Right ventricle myocardium inferior (tissue), 1 donor: ENCODE measurements around the gene HES7. TPM values are rescaled to one million over a fixed set of nuclear protein-coding genes. Genes with fewer than 3 reads are reported as not detected.

ENCODE experiments used
- ATAC-seq: fragments of 200-7000 bp; cut with Tn5 transposase; one replicate; pipeline ENCODE4 v1.9.1; 2020; ENCODE audit warnings: mild to moderate bottlenecking, moderate library complexity
- DNase-seq: peaks from one replicate; pipeline ENCODE4 v3.0.0; 2021; ENCODE audit errors: missing footprints
- intact Hi-C: fragments of 100-400 bp; cut with DNase I; formaldehyde crosslinking; loops from one replicate; pipeline ENCODE4 v1.11.0; 2022
- total RNA-seq: library from RNA; stranded (reverse); fragmentation: NEBNext Ultra II Directional; extraction: Animal tissue kit (Norgen Biotek cat#: 25700); gene quantifications from one replicate; pipeline ENCODE4 v1.2.1, GENCODE V29; 2021
- donor health status: DM: no; HTN: yes; CAD: no; lungs with severe emphysema.

HES7 gene
- total RNA-seq, 1 donor from 2014 or later, result not detected

DNA sequence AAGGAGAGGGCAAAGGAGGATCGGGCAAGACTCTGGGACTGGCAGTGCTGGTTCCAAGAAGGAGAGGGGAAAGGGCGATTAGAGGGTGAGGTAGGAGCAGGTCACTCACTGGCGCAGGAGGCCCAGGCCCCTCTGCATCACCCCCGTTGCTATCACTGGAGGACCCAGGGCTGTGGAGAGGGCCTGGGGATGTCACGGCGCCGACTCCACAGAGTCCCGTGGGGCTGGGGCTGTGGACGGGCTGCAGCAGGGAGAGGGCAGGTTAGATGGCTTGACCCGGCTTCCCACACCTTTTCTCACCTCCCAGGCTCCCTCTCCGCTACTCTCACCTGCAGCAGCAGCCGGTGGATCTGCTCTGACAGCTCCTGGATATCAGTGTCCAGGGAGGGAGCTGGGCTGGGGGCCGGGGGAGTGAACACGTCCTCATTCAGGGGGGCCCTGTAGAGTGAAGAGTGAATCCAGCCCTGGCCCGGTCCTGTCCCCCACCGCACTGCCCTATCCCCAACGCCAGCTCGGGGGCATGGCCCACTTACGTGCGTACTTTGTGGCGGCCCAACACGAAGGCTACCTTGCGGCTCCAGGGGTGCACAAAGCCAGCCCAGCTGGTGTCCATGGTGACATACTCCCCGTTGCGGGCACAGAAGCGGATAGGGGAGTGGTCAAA lies 23.4 kb upstream of the HES7 start:
- intact Hi-C loops, result no loop called here
- no peak for ATAC-seq
- no peak for DNase-seq

DNA sequence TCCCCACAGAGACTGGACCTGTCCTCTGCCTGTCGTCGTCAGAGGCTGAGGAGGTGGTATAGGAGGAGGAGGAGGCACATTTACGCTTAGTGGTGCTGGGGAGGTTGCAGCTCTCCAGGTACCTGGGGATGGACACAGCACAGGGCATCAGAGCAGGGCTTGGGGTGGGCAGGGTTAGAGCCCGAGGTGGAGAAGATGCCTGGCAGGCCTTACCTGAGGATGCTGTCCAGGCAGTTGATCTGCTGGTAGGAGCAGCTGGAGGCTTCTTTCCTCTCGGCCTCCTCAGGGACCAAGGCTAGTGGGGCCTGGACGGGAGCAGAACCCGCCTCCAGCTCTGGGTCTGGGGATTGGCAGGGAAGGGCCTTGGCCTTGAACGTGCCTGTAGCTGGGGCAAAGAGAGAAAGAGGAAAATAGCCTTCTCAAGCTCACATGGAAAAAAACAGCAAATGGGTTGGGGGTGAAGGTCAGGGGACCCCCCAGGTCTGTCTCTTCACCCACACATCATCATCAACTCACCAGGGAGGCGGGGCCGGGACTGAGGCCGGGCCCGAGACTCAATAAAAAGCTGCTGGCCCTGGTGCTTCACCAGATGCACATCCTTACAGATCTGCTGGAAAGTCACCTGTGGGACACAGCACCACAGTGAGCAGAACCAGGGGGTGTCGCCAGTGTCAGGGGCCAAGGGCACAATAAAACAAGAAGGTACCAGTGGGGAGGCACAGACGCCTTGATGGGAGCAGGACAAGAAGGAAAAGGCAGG lies 22.7 kb upstream of the HES7 start:
- no peak for ATAC-seq
- intact Hi-C loops, result no loop called here
- no peak for DNase-seq

DNA sequence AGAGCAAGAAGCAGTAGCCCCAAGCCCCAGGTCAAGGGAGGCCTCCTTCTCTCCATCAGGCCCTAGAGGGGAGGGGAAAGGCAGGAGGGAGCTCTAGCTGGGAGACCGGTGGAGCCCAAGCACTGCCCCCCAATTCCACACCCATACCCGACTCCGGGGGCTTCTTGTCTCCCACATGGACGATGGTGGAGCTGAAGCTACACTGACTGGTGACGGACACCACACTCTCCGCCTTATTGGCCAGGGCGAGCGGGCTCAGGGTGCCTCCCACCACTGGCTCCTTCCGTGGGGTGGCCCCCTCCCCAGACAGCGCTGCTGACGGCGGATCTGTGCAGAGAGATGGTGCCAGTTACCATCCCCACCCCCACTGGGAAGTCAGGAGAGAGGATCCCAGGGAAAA lies 21.9 kb upstream of the HES7 start:
- ATAC-seq, result no peak
- no peak for DNase-seq
- intact Hi-C loops, result no loop called here

DNA sequence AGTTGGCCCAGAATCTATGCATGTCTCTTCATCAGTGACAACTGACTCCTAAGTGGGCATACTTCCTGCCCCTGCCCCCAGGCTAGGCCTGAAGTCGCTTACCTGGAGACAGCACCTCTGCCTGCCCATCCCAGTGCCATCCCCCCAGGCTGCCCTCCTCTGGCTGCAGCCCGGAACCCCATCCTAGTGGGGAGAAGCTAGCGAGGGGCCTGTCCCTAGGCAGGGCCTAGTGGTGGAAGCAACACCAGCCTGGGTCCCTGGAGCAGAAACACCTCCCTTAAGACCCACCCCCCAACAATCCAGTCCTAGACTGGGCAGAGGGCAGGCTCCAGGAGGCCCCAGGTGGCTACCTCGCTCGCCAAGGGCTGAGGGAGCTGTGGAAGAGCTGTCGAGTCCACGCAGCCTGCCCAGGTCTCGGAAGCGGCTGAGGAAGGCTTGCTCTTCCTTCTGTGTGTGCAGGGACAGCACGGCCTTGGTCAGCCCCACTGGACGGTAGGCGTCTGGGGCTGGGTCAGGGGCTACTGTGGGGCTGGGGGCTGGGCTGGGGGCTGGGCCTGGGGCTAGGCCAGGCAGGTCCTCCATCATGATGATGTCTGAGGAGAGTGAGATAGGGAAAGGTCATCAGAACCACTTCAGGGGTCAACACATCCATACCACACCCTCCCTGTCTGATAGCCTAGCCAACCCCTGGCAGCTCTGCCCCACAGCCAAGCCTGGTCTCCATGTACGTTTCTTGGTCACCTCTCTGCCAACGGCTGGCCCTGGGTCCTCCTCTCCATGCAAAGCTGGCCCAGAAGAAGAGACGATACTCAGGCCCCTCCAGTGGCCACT lies 20.7 kb upstream of the HES7 start:
- no peak for ATAC-seq
- DNase-seq, result no peak
- intact Hi-C loops, result no loop called here

DNA sequence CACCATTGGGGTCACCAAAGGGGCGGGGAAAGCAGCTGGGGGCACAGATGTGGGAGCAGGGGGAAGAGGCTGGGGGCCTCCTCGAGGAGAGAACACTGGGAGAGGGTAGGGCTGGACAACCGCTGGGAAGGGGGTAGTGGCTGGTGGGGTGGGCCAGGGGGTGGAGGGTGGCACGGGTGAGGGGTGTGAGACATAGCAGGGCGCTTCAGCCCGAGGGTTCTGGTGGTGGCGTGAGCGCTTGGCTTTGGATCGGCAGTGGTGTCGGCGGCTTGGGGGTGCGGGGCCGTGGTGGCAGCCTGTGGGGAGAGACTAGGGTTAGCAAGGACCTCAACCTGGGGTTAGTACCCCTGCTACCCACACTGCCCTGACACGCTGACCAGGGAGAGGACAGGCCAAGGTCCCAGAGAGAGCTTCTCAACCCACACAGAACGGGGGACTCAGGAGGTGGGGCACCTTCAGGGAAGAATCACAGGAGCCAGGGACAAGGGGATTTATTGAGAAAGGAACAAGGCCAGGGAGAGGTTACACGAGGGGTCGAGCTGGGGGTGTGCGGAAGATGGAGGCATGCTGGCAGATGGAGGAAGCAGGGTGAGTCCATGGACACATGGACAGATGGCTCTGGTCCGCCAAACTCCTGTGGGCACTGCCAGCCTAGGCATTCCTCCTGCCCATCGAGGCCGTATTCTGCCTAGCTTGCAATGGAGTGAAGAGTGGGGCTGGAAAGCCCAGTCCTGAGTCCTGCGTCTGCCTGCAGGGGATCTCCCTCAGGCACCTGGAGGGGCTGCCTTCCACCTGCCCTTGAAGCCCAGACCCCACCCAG lies 19.9 kb upstream of the HES7 start:
- intact Hi-C loops, result no loop called here
- ATAC-seq, result no peak
- DNase-seq, result no peak

DNA sequence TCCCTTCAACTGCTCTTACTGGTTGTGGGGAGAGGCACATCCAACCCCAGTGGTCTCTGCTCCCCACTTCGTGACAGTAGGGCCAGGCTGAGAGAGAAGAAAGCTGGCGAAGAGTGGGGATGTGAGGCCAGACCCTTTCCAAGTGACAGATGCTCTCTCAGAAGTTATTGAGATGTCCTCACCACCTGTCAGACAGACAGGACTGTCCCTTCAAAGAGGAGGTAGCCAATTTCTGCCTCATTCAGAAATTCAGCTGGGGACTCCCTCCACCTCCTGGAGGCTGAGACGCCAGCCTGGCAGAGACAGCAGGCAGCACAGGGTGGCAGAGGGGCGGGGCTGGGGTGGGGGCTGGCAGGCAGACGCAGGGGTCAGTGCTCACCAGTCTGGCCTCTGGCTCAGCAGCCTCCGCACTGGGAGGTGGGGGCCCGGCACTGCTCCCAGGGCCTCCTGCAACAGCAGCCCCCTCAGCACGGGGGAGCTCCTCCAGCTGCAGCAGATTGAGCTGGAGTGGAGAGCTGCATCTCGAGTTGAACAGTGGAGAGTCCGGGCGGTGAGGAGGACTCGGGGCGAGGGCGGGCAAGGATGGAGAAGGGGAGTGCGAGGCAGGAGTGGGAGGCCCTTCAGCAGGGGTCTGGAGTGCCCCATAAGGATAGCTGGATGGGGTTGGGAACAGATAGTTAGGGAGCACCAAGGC lies 19.1 kb upstream of the HES7 start:
- intact Hi-C loops, result no loop called here
- DNase-seq (no peak), ATAC-seq (no peak)

DNA sequence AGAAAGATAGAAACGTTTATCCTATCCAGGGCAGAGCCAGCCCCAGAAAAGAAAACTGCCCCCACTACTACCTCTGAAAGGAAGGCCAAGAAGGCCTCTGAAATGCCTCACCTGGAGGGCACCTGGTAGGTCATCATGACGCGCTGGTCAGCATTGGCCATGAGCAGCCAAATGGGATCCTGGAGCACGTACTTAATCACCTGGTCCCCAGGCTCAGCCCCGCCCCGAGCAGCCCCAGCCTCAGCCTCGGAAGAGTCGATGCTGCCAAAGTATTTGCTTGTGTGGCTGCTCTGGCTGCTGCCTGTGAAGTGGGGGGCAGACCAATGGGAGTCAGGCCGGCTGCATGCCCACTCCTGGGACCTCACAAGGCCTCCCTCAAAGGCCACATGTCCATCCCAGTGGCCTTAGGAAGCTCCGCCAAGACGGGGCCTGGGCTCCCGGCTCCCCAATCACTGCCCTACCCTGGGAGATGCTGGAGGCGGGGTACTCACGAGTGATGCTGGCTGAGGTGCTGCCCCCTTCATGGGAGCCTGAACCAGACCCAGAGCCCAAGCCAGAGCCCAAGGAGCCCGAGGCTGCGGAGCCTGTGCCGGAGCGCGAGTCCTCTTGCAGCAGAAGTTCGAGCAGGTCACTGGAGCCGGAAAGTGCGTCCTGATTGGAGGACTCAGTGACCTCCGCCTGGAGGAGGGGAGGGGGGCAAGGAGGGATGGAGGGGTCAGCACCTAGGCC lies 18.4 kb upstream of the HES7 start:
- ATAC-seq (no peak), DNase-seq (peak; percentile 66)
- intact Hi-C loops, result no loop called here

DNA sequence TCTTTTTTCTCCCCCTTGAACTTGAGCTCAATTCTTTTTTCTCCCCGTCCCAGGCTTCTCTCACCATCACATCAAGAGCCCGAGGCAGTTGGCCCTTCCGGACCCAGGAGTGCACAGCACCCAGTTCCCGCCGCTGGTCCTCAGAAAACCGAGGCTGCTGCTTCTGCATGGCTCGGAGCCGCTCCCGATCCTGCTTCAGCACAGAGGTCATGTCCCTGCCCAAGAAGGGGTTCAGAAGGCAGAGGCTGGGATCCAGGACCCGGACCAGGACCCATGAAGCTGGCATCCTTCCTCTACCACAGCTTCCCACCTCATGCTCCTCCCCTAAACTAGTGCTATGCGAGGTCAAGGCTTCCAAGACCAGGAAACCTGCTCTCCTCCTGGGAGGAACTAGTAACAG lies 17.8 kb upstream of the HES7 start:
- intact Hi-C loops, result no loop called here
- DNase-seq (no peak), ATAC-seq (no peak)

DNA sequence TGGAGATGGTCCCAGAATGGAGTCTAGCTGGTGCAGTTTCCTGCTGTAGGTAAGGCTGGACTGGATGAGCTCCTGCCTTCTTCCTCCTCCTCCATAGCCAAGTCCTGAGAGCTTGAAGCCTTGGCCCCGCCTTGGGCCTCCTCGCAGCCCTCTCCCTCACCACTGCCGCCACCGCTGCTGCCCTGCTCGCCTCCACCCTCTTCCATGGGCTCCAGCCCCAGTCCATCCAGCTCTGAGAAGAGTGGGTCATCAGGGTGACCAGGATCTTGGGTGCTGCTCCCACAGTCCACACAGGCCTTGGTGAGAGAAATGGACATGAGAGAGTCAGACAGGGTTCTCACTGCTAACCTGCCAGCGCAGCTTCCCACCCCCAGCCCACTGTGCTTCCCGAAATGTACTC lies 17.1 kb upstream of the HES7 start:
- intact Hi-C loops, result no loop called here
- DNase-seq (no peak), ATAC-seq (no peak)

DNA sequence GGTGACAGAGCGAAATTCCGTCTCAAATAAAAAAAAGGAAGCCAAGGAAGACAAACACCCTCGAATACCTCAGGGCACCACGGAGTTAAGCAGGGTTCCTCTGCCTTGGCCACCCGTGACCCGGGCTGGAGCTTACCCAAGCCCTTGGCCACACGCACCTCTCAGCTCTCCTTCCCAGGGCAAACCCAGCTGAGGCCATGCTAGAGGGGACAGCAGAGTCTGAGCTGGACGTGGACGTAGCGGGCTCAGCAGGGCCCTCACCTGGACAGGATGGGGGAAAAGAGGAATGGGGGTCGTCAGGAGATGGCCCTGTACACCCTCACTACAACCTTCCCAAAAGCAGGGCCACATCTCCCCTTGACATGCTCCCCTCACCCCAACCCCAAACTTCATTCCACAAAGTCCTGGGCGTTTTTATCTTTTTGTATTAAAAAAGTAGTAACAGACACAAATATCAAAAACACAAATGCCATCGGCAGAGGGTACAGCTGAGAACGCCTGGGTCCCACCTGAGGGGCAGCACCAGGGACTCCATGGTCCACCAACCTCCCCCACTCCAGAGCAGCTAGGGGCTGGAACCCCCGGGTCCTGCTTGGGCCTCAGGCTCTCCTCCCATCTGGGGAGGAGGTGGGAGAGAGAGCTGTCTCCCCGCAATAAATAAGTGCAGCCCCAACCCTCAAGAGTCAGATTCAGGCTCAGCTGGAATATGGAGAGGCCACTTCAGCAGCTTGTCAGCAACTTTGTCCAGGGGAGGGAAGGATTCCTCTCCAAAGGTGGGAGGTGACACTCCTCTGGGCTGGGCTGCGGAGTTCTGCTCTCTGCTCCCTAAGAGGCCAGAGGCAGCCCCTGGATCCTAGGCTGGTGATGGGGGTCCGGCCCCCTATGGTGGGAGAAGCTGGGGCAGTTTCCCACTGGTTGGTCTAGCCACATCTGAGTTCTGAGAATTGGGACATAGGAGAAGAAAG lies 16.4 kb upstream of the HES7 start:
- DNase-seq, result peak; percentile 68
- peak; percentile 2 for ATAC-seq
- intact Hi-C loops, result loop anchor here (1.0 kb wide), 1 partner anchor 9 kb away; no protein-coding TSS in a partner anchor

DNA sequence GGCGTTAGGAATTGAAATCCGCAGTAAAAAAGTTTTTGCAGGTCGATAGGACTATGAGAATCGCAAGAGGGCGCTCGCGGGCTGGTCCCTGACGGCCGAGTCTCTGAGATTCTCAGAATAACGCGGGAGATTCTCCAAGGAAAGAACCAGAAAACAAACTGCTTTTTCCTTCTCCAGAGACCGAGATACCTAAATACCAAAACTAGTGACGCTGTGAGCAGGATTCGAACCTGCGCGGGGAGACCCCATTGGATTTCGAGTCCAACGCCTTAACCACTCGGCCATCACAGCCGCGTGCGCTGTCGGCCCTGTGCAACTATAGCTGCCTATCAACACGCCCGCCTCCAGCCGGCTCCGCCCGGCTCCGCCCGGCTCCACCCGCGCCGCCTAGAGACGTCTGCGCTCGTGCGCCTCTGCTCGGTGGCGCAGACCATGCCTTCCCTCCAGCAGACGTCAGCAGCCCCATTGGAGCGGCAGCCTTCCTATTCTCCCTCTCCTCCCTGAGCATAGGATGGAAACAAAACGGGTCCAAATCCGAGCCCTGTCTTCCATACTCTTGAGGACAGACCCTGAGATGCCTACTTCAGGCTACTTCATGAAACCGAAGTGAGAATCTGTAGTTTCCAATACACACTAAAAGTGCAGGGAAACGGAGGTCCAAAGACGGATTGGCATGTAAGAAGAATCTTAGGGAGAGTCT lies 14.9 kb upstream of the HES7 start:
- ATAC-seq (peak; percentile 92), DNase-seq (peak; percentile 96)
- intact Hi-C loops, result loop anchor here (1.0 kb wide), 1 partner anchor 19 kb away; no protein-coding TSS in a partner anchor

DNA sequence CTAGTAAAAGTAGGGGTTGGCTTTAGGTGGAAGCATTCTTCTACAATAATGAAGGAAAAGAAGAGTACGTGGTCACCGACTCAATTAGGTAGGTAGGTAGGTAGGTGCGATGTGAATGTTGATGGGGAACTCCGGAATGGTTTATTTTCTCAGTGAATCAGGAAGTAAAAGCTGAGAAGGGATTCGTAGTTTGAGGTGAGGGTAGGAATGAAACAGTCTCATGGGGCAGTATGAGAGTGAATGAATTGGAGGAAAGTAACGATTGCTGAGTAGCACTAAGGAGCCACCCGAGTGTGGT lies 14.4 kb upstream of the HES7 start:
- ATAC-seq (no peak), DNase-seq (no peak)
- intact Hi-C loops, result loop anchor here (1.0 kb wide), 1 partner anchor 20 kb away; no protein-coding TSS in a partner anchor

DNA sequence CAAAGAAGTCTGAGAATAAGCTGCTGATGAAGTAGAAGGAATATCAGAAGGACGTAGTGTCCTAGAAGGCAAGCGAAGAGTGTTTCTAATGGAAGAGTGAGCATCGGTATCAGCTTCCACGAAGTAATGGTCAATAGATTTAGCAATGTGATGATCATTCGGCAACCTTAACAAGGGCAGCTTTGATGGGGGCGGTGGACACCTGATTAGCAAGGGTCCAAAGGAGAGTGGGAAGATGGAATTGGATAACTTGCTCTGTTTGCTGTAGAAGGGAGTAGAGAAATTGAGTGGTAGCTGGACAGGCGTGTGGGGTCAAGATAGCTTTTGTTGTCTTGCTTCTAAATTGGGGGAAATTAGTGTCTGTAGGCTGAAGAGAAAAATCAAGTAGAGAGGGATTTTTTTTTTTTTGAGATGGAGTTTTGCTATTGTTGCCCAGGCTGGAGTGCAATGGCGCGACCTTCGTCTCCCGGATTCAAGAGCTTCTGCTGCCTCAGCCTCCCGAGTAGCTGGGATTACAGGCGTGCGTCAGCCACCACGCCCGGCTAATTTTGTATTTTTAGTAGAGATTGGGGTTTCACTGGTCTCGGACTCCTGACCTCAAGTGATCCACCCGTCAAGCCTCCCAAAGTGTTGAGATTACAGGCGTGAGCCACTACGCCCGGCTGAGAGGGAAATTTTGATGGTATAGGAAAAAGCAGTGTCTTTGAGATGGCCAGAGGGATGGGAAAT lies 13.9 kb upstream of the HES7 start:
- no peak for ATAC-seq
- intact Hi-C loops, result loop anchor here (1.0 kb wide), 1 partner anchor 20 kb away; no protein-coding TSS in a partner anchor
- no peak for DNase-seq

DNA sequence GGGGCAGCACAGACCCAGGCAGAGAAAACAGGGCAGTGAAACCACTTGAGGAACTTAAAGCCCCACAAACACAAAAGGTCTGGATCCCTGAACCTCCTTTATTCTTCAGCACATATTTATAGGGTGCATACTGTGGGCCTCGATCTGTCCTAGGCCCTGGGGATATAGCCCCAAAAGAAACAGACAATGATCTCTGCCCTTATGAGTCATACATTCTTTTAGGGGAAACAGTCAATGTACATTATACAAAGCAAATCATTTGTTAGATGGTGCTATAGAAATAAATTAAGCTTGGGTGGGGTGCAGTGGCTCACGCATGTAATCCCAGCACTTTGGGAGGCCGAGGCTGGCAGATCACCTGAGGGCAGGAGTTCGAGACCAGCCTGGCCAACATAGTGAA lies 10.0 kb upstream of the HES7 start:
- no peak for DNase-seq
- ATAC-seq, result no peak
- intact Hi-C loops, result no loop called here

DNA sequence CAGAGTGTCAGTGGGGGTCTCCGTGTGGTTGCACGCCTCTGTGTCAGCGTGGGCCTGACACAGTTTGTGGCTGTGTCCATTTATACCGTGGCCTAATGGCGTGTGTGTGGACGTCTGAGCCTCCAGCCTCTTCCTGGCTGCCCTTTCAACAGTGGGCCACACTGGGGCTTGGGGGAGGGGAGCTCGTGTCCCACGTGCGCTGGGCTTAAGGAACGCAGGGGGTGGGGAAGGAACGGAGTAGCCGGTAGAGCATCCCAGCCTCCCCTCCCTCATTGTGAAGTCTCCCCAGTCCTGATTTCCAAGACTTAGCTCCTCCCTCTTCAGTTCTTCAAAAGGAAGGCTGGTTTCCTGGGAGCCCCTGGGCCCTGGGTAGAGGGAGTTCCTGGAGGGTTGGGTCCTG lies 9.5 kb upstream of the HES7 start:
- ATAC-seq (no peak), DNase-seq (no peak)

More for the DNA sequence above, 9.5 kb upstream of the HES7 start:
- intact Hi-C loops, result no loop called here
